AG08395 (cell line): ENCODE results near the gene ABCF3.
"Not testable (repeated sequence)": the region's sequence is repeated elsewhere in the genome, so short reads cannot be mapped to it uniquely, and the experiment has no call there.

Source experiments
- DNase-seq: peaks from one replicate; pipeline ENCODE4 v3.0.0; 2012; ENCODE audit warnings: mixed read lengths, low spot score

The ABCF3 gene, protein sequence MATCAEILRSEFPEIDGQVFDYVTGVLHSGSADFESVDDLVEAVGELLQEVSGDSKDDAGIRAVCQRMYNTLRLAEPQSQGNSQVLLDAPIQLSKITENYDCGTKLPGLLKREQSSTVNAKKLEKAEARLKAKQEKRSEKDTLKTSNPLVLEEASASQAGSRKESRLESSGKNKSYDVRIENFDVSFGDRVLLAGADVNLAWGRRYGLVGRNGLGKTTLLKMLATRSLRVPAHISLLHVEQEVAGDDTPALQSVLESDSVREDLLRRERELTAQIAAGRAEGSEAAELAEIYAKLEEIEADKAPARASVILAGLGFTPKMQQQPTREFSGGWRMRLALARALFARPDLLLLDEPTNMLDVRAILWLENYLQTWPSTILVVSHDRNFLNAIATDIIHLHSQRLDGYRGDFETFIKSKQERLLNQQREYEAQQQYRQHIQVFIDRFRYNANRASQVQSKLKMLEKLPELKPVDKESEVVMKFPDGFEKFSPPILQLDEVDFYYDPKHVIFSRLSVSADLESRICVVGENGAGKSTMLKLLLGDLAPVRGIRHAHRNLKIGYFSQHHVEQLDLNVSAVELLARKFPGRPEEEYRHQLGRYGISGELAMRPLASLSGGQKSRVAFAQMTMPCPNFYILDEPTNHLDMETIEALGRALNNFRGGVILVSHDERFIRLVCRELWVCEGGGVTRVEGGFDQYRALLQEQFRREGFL

DNA sequence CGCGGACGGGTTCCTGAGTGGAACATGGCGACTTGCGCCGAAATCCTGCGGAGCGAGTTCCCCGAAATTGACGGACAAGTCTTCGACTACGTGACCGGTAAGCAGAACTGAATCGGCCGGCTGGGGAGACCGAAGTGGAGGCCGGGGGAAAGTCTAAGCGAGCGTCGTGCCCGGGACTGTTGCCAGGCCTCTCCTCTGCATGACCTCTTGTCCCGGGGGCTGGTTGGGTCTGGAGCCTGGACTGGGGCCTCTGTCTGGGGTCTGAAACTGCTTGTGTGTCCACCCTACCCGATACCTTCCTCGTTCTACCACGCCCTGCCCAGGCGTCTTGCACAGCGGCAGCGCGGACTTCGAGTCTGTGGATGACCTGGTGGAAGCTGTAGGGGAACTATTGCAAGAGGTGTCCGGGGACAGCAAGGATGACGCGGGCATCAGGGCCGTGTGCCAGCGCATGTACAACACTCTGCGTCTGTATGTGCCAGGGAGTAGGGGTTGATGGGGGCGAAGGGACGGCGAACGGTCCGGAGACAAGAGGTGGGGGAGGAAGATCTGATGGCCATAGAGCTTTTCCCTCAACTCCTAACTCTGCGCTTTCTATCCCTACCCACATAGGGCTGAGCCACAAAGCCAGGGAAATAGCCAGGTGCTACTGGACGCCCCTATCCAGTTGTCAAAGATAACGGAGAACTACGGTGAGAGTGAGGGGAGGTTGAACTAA is at the start of gene ABCF3:
Gene ABCF3, plus strand, starts transcription at position 16 of the 718 bp plus-strand sequence. Its CDS starts 9 bp downstream, at position 25.
- peak; percentile 39 for DNase-seq

DNA sequence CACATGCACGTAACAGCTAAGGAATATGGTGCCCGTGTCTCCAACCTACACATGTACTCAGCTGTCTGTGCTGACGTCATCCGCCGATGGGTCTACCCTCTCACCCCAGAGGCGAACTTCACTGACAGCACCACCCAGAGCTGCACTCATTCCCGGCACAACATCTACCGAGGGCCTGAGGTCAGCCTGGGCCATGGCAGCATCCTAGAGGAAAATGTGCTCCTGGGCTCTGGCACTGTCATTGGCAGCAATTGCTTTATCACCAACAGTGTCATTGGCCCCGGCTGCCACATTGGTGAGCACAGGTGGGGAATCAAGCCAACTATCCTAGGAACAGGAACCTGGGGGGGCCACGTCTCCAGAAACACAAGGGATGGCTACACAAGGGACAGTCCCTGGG is 45.6 kb upstream of the ABCF3 start:
- no peak for DNase-seq

DNA sequence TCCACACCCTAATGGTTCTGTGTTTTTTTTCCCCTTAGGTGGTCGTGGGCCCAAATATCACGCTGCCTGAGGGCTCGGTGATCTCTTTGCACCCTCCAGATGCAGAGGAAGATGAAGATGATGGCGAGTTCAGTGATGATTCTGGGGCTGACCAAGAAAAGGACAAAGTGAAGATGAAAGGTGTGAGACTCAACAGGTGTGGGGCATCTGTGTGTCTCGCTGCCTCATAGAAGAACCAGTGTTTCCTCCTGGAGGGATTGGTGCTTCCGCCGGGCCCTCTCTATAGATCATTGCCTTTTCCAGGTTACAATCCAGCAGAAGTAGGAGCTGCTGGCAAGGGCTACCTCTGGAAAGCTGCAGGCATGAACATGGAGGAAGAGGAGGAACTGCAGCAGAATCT is 43.8 kb upstream of the ABCF3 start:
- no peak for DNase-seq

DNA sequence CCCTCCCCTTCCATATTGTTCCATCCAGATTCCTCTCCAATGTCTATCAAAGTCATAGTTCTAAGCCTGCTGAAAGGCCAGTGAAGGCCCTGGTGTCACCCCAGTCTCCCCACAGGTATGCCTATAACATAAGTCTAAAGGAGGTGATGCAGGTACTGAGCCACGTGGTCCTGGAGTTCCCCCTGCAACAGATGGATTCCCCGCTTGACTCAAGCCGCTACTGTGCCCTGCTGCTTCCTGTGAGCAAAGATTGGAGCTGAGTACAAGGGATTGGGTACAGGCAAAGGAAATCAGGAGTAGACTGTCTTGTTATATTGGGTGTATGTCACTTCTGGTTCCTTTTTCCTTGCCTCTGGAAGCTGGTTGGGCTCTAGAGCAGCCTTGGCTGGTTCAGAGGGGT is 42.7 kb upstream of the ABCF3 start:
- no peak for DNase-seq

DNA sequence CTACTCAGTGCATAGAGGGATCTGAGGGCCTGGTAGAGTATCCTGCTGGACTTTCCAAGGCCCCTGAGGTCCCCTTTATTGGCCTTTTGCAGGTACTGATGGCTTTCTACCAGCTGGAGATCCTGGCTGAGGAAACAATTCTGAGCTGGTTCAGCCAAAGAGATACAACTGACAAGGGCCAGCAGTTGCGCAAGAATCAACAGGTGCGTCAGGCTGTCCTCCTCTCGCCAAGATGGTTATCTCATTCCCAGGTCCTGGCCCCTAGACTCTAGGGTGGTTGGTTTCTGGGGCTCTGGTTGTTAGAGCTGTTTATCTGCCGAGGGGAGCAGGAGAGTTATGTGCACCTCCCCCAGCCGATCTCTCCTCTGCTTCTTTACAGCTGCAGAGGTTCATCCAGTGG is 41.5 kb upstream of the ABCF3 start:
- no peak for DNase-seq

DNA sequence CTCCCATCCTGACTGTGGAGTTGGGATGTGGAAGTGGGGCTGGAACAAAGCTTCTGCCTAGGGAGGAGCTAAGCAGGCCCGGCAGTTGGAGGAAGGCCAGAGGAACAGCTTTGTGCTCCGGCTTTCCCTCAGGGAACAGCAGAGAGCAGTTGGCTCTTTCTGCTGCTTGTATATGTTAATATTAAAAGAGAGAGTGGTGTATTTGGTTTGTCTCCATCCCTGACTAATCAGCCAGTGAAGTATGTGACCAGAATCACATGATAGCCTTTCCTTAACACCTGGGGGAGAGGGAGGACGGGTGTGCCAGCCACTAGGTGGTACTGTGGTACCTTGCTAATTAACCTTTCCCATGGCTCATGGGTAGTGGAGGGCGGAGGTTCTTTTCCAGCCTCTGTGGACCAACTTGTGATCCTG is 40.9 kb upstream of the ABCF3 start:
- DNase-seq, result peak; percentile 47

DNA sequence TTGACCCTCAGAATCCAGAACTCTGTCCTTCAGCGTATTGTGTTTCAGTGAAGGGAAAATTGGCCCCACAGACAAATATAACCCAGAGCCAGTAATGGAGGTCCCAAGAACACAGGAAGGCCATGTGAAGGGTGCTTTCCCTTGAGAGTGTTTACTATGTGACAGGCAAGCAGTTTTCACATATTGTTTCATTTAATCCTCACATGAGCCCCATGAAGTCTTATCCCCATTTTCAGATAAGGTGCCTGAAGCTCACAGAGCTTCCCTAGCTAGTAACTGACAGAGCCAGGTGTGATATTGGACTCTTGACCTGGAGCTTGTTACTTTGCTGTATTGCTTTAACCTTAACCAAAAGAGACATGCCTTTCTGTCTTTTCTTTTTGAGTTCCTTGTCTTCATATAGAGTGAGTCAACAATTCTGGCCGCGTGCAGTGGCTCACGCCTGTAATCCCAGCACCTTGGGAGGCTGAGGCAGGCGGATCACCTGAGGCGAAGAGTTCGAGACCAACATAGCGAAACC is 40.2 kb upstream of the ABCF3 start:
- no peak for DNase-seq

DNA sequence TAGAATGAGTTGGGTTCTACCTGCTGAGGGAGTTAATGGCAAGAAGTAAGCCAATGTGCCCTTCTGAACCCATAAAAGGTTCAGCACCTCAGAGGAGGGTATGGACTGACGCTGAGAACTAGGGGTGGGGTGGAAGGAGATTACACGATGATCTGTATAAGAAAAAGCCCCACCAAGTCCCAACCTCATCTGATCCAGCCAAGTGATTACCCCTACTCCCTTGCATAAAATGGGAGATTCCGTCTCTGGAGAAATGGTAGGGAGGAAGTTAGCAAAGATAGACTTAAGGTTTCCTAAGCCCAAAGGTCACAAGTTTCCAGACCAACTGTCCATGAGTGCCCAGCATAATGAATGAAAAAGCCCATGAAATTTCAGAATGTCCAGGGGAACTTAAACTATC is 37.9 kb upstream of the ABCF3 start:
- no peak for DNase-seq

DNA sequence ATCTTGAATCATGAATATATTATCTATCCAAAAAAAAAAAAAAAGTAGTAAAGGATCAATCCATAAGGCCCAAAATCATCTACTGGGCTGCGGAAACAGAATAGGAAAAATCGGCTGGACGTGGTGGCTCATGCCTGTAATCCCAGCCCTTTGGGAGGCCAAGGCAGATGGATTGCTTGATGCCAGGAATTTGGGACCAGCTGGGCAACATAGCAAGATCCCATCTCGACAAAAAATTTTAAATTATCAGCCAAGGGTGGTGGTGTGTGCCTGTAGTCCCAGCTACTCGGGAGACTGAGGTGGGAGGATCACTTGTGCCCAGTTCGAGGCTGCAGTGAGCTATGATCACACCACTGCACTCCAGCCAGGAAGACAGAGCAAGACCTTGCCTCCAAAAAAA is 36.9 kb upstream of the ABCF3 start:
- DNase-seq, result no peak

DNA sequence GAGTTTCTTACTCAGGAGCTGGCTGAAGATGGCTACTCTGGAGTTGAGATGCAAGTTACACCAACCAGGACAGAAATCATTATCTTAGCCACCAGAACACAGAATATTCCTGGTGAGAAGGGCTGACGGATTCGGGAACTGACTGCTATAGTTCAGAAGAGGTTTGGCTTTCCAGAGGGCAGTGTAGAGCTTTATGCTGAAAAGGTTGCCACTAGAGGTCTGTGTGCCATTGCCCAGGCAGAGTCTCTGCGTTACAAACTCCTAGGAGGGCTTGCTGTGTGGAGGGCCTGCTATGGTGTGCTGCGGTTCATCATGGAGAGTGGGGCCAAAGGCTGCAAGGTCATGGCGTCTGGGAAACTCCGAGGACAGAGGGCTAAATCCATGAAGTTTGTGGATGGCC is 36.2 kb upstream of the ABCF3 start:
- not testable (repeated sequence) for DNase-seq

DNA sequence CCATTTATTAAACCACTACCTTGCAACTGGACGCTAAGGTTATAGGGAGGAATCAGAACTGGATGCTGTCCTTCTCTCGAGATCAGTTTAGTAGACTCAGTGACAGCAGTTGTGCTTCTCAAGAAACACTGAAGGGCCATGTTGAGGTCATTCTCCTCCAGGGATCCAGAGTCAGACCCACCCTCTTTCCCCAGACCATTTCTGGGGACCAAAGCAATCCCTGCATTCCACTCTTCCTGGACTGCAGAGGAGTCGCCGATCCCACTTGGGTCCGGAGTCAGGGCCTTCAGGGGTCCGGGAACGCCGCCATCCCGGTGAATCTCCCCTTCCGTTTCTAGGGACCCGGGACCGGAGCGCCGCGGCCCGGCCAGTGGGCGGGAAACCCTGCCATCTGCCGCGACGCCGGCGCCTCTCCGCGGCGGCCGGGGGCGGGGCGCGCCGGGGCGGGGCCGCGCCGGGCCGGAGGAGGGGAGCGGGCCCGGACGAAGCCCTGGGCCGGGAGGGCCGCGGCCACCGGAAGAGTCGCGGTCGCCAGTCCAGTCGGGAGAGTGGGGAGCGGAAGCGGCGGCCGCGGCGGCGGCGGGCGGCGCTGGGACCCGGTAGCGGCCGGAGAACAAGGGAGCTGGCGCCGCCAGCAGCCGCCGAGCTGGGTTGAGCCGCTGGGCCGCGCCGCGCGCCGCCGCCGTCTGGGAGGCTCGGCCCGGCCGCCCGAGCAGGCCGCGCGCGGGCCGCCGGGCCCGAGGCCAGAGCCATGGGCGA is 30.9 kb upstream of the ABCF3 start, which contains the start of gene DVL3:
Gene DVL3, plus strand, starts transcription at position 493 of the 759 bp plus-strand sequence. Its CDS starts 259 bp downstream, at position 752.
- DNase-seq, result peak; percentile 85

DNA sequence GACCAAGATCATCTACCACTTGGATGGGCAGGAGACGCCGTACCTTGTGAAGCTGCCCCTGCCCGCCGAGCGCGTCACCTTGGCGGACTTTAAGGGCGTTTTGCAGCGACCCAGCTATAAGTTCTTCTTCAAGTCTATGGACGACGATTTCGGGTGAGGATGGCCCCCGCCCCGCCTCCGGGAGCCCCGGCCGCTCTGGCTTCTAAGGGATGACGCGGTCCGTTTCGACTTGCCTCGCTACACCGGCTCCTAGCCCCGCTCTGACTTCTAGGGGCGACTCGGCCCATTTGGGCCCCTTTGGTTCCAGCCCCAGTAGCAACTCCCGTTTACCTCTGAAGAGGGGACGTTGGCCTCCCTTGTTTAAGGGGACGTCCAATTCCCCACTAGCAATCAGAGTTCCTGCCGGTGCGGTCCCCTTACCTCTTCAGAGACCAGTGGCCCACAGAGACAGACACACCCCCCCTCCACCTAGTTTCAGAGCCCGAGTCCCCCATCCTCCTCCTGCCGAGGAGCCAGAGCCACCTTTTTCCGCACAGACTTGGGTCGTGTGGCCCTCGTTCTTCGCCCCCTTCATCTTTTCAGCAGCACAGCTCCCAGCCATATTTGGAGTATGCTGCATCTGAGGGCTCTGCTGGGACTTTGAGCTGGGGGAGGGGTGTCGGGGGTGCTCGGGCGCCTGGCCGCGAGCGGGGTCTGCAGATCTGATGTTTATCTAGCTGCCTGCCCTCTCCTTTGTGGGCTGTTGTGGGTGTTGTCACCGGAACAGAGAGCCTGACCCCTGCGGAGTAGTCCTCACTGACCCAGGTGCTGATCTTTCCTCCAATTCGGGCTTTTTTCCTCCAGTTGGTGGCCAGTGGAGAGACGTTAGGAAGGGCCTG is 30.1 kb upstream of the ABCF3 start:
- DNase-seq, result peak; percentile 18

DNA sequence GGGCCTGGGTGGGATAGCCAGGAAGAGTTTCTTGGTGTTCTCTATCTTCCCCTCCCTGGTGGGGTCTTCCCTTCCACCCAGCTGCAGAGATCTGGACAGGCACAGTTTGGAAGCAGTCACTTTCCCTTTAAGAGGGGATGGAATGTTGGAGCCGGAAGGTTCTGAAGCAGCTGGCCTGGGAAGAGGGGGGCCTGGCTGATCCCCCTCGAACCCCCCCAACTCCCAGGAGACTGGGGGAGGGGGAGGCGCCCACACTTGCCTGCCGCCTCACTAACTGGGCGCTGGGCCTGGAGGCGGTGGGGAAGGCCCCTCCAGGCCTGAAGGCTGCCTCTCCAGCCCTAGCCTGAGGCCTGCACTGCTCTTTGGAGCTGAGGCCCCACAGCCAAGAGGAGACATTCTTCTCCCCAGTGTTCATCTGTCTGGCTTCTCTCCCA is 29.5 kb upstream of the ABCF3 start:
- peak; percentile 71 for DNase-seq

DNA sequence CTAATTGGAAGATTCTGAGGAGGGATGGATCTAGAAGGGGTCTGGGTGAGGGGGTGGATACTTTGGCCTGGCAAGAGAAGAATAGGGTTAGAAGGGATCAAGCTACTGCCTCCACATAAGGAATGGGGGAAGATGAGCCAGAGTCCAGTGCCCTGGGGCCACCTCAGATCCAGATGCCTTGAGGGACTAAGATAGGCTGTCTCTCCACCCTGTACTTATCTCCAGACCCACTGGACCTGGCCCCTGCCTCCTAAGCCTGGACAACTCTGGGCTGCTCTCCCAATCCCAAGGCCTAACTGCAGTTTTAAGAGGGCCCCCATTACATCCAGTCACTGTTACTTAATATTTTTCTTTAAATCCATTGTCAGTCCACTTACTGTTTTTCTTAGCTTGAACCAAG is 28.8 kb upstream of the ABCF3 start:
- peak; percentile 18 for DNase-seq

DNA sequence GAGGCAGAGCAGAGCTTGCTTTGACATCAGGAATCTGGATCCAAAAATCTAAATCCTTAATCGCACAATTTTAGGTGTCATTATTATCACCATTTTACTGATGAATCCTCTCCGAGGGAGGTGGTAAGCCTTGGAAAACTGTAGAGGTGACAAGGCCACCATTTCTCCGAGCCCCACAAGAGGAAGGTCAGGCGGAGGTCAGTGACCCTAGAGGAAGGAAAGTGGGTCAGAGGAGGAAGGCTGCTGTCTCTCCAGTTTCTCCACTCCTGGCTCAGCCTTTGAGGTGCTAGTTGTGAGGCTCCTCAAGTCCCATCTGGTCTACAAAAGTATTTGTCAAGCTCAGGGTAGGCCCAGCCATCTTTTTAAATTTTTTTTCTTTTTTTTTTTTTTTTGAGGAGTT is 27.6 kb upstream of the ABCF3 start:
- DNase-seq, result no peak

DNA sequence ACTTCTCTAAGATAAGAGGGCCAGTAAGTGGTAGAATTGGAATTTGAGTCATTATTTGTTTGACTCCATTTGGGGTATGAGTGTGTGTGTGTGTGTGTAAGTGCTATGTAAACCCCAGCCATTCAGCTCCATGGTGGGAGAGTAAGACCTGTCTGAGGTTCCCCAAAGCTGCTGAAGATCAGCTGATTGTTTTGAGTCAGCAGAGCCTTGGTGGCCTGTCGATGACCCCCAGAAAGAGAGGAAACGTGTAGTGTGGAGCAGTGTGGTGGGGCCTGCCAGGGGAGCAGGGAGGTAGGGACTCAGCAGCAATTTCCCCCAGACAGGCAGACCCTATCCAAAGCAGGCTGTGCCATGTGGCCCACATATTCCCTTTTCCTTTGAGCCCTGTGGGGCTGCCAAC is 25.5 kb upstream of the ABCF3 start:
- peak; percentile 11 for DNase-seq

DNA sequence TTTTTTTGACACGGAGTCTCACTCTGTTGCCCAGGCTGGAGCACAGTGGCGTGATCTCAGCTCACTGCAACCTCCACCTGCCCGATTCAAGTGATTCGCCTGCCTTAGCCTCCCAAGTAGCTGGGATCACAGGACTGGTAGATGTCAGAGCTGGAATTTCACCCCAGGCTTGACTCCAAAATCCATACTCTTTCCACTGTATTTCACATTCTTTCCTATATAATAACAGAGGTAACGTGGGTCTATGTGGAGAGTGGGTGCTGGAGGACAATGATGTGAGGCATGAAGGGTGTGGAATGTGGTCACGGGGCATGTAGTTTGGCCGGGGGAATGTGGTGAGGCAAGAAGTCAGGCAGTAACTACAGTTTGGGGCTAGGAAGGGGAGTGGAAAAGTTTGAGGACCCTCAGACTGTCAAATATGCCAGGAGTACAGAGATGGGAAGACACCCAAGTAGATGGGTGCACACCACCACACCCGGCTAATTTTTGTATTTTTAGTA is 23.4 kb upstream of the ABCF3 start:
- DNase-seq, result not testable (repeated sequence)

DNA sequence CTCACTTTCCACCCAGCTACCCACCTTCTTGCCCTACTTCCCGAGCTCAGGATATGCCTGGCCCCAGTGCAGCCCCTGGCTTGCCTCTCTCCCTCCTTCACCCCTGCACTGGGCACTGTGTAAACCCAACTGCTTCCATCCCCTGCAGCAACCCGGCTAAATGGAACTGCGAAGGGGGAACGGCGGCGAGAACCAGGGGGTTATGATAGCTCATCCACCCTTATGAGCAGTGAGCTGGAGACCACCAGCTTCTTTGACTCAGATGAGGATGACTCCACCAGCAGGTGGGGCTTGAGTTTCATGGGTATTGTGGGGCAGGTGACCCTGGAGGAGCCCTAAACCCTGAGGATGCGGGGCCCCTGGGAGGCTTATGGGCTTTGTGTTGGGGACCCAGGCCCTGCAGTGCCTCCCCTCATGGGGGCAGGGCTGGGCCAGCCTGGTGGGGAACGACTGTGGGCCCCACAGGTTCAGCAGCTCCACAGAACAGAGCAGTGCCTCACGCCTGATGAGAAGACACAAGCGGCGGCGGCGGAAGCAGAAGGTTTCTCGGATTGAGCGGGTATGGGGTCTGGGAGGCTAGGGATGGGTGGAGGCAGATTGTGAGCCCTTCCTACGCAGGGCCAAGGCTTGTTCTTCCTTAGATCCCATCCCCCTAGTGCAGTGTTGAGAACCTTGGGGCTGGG is 21.2 kb upstream of the ABCF3 start:
- no peak for DNase-seq

DNA sequence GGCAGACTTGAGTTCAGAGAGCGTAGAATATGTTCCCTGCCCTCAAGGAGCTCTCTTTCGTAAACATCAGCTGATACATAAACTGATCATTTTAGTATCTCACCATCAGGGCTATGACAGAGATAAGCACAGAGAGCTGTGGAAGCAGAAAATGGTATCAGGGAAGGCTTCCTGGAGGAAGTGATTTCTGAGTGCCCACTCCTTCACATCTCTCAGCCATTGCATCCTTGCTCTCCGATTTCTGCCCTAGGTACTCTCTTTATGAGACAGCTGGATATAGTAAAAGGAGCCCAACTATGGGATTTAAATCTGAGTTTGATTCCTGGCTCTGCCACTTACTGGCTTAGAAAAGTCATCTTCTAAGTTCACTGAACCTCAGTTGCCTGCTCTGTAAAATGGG is 20.5 kb upstream of the ABCF3 start:
- no peak for DNase-seq

DNA sequence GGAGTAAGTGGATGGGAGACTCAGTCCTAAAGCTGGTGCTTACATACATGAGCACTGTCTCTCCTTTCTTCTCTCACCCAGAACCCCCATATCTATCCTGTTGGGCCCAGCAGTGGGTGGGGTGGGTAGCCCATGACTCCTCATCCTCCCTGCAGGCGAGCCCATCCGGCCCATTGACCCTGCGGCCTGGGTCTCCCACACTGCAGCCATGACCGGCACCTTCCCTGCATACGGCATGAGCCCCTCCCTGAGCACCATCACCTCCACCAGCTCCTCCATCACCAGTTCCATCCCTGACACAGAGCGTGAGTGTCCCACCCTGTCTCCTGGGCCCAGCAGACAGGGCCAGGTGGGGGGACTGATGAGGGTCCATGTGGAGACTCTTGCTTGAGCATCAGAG is 19.3 kb upstream of the ABCF3 start:
- no peak for DNase-seq
